Stimulated activated CD8-positive, alpha-beta memory T cell treated with anti-CD3 and anti-CD28 coated beads, Interleukin-2, amount 100 ng/mL, for 1 hour (primary cell): Measurements from ENCODE around the gene GNA15.
"Not testable (repeated sequence)": the region's sequence is repeated elsewhere in the genome, so short reads cannot be mapped to it uniquely, and the experiment has no call there.

ENCODE experiments used
- DNase-seq, 2 donors: peaks; one replicate each; pipeline ENCODE4 v3.0.0-alpha.2; 2020; ENCODE audit warnings: low read depth in 2 of 2

Gene GNA15

DNA sequence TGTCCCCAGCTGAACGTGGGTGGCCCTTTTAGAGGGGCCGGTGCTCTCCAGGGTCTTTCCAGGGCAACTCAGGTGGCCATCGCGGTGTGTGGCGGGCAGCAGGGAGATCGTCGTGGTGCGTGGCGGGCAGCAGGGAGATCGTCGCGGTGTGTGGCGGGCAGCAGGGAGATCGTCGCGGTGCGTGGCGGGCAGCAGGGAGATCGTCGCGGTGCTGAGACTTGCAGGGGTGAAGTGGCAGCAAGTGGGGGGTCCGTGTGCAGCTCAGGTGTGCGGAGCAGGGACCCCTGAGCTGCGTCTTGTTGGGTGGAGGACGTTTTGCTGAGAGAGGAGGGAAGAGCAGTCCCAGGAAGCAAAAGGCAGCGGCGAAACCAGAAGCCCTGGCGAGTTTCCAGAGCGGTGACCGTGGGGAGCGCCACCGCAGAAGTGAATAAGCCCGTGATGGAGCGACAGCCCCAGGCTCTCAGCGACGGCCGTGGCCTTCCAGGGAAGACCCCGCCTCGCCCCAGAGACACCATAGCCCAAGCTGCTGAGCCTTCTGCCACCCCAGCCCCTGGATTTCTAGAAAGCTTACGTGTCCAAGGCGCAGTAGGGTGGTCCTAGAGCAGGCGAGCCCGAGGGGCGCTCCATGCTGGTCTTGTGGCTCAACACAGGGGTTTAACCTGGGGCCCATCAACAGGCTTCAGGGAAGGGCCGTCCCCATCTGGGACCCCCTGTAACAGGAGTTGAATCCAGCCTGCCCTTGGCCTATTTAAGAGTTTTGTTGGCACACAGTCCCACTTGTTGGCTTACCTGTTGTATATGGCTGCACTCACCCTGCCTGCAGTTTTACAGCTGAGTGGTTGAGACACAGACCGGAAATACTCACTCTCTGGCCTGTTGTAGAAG lies 55.3 kb downstream of the GNA15 start:
- no peak for DNase-seq

DNA sequence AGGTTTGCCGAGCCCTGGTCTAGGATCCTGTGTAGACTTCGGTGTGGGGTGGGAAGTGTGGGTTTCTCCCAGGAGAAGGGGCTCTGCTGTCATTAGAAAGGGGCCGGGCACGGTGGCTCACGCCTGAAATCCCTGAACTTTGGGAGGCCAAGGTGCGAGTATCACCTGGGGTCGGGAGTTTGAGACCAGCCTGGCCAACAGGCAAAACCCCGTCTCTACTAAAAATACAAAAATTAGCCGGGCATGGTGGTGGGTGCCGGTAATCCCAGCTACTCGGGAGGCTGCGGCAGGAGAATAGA lies 55.9 kb downstream of the GNA15 start:
- DNase-seq, result not testable (repeated sequence)

DNA sequence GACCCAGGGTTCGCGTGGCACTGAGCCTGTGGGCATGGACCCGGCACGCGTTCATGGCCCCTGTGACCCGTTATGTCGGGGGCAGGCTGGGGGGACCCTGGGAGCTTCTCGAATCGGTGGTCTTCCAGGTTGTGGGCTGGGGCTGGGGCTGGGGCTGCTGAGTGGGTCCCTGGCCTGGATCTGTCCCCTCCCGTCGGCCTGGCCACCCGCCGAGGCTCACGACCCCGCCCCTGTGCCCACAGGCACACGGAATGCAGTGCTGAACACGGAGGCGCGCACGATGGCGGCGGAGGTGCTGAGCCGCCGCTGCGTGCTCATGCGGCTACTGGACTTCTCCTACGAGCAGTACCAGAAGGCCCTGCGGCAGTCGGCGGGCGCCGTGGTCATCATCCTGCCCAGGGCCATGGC lies 56.4 kb downstream of the GNA15 start:
- no peak for DNase-seq

GRCh38 chr19:3192684-3193083 lies 56.9 kb downstream of the GNA15 start:
- no peak for DNase-seq

GRCh38 chr19:3193256-3194105 lies 57.6 kb downstream of the GNA15 start:
- DNase-seq, result no peak

- no peak for DNase-seq
These were observed 58.6 kb downstream of the GNA15 start for GRCh38 chr19:3194106-3195087.

DNA sequence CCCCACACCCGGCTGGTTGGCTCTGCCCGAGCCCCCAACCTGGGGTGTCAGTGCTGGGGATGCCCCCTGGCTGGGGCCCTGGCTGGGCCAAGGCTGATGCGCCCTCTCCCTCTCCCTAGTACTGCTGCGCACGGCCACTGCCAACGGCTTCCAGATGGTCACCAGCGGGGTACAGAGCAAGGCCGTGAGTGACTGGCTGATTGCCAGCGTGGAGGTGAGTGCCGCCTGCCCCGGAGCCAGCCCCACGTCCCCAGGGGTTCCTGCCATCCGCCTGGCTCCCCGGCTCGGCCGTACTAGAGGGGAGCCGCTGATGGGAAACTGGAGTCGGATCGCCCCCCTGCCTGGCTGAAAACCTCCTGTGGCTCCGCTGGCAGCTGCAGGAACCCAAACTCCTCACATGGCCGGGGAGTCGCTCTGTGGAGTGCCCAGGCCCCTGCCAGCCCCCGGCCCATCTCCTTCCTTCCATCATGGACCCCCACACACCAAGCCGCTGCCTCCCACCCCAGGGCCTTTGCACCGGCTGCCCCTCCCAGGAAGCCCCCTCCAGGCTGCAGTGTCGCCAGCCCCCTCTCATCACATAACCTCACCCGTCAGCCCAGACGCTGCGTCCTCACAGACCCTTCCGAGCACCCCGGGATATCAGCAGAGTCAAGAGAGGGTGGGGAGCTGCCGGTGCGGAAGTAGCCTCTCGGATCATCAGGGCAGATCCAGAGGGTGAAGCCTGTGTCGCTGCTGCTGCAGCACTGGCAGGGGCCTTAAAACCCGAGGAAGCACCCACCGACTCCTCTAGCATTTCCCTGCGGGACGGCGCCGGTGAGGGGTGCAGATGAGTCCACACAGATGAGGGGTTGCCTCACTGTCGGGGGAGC lies 60.5 kb downstream of the GNA15 start:
- no peak for DNase-seq

DNA sequence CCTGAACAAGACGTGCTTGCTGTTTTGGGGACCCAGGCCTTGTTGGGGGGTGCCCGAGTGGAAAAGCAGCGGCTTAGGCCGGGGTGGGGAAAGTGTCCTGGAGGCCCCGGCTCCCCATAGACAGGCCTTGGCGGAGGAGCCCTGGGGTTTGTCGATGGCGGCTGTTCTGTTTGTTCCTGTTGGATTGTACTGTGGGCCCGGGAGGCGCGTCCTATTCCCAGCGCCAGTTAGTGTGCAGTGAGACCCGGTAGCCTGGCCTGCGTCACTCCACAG lies 61.0 kb downstream of the GNA15 start:
- no peak for DNase-seq

- no peak for DNase-seq
These were observed 63.3 kb downstream of the GNA15 start for GRCh38 chr19:3198901-3199700.

DNA sequence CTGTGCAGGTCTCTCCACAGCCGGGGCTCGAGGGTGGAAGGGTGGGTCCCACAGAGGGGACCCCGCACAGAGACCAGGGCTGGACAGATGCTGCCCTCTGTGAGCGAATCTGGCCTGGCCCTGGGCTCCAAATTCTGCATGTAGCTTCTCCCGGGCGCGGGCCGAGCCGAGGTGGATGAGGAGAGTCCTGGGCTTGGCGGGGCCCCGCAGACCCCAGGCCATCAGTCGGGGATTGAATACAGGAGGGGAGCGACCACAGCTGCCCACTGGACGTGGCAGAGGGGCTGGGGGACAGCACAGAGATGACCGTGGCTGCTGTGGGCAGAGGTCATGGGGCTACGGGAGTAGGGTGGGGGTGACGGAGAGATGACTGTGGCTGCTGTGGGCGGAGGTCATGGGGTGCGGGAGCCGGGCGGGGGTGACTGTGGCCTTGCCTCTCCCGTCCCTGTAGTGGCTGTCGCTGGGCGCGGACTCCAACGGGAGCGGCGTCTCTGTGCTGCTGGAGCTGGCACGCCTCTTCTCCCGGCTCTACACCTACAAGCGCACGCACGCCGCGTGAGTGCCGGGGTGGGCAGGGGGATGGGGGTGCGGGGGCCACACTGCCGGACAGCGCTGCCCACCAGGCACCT lies 65.4 kb downstream of the GNA15 start:
- DNase-seq, result no peak

DNA sequence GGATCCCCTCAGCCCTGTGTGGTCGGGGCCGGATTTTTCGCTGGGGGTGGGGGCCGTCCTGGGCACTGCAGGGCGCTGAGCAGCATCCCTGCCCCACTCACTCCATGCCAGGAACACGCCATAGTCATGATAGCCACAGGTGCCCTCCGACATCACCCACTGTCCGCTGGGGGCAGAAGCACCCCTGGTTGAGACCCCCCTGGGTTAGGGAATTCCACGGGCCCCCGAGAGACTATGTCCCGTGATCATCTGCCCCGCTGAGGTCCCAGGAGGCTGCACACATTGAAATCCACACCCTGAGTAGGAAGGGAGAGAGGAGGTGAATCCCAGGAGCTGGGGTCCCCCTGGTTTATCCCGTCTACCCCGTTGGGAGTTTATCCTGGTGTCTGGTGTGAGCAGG lies 66.1 kb downstream of the GNA15 start:
- DNase-seq, result no peak

- DNase-seq, result no peak
These were observed 66.5 kb downstream of the GNA15 start for GRCh38 chr19:3202346-3202745.

GRCh38 chr19:3202895-3203294 lies 67.1 kb downstream of the GNA15 start:
- not testable (repeated sequence) for DNase-seq

DNA sequence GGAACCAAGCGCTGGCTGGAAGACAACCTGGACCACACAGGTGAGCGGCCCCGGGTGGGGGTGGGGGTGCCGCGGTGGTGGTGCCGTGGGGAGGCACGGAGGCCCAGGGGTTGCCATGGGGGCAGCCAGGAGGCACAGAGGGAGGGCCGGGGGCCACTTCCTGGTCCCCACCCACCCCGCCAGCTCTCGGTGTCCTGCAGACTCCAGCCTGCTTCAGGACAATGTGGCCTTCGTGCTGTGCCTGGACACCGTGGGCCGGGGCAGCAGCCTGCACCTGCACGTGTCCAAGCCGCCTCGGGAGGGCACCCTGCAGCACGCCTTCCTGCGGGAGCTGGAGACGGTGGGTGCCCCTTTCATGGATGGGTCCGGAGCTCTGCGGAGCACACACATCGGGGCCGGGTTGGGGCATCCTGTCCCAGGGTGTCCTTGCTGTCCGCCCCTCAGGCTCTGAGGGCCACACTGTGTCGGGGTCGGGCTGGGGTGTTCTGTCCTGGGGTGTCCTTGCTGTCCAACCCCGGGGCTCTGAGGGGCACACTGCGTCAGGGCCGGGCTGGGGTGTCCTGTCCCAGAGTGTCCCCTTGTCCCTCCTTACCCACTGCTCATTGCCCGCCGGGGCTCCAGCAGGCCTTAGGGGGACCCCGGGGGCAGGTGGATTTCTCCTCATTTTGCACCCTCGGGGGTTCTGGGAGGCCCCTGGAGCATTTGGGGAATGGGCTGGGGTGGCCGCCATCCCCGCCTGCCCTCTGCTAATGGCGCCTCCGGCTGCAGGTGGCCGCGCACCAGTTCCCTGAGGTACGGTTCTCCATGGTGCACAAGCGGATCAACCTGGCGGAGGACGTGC lies 68.2 kb downstream of the GNA15 start:
- no peak for DNase-seq

- DNase-seq, result no peak
These were observed 68.9 kb downstream of the GNA15 start for GRCh38 chr19:3204646-3205275.

GRCh38 chr19:3206216-3206953 lies 70.6 kb downstream of the GNA15 start:
- no peak for DNase-seq

- DNase-seq, result no peak
These were observed 71.8 kb downstream of the GNA15 start for GRCh38 chr19:3207461-3208242.
